HG03565 (cell line): Measurements from ENCODE around the gene MPPED2.
A peak's percentile ranks its signal among the peaks of the same experiment; 100 is the strongest.

Source experiments
- ATAC-seq: cut with Tn5 transposase; IDR thresholded peaks from one replicate; pipeline ENCODE4 v1.9.1; 2021; ENCODE audit warnings: mild to moderate bottlenecking, moderate library complexity; ENCODE audit not compliant: unreplicated experiment

The MPPED2 gene

DNA sequence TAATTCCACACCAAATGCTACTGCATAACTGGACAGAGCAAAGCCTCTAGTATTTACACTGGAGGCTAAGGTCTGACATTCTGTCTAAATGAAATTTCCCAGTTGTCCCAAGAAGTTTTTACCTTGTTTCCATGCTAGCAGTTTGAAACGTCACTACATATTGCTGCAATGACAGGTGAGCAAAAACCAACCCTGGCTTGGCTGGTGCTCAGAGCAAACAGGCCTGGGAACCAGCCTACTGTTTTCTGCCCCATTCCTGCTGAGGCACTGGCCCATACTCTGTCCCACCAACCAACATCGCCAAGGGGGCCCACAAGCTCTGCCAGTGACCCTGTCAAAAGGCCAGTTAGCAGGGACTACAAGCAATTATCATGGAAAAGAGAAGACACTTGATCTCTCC lies 131.1 kb downstream of the MPPED2 start:
- ATAC-seq, result no peak

DNA sequence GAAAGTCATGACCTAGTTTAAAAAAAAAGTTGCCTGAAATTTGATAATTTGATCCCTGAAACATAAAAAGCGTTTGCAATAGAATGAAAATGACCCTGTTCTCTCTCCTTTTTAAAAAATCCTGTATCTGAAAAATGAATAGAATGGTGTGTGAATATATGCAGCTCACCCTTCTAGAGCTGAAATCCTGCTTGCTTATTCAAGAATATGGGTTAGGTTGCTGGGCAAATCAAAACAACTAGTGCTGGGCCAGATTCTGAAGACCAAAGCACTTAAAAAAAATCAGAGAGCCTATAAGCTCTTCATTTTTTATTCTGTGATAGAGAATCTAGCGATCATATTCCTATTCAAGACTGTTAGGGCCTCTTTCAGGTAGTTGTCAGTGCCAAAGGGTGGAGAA lies 131.6 kb downstream of the MPPED2 start:
- ATAC-seq, result no peak

DNA sequence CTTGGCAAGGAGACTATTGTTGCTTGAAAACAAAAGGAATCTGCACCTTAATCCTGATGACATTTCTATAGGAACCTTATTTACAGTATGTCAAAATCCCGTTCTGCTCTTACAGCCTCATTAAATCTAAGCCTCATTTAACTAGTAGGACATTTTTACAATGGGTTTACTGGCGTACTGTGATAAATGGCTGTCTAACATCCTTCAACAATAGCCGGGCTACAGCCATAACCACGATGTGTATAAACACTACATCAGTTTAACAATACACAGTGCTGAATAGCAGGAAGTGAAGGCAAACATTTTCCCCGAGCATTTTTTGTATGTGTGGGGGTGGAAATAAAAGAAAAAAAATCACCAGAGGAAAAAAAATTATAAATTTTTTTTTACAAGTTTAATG lies 132.0 kb downstream of the MPPED2 start:
- no peak for ATAC-seq

DNA sequence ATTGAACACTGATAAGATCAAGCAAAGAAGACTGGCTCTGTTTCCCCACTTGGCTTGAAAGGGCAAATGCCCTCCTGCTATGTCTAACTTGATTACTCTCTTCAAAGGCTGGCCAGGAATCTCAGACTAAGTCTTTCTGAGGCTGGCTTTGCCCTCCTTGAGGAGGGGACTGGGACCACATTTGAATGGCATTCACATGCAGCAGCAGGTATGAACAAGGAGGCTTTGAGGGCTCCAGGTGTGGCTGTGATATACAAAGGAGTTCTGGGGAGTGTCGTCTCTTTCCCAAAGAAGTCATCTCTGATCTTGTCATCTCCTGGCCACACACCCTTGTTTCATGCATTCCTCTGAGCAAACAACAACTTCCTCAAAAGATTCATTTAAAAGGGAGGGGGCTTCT lies 132.4 kb downstream of the MPPED2 start:
- ATAC-seq, result no peak

DNA sequence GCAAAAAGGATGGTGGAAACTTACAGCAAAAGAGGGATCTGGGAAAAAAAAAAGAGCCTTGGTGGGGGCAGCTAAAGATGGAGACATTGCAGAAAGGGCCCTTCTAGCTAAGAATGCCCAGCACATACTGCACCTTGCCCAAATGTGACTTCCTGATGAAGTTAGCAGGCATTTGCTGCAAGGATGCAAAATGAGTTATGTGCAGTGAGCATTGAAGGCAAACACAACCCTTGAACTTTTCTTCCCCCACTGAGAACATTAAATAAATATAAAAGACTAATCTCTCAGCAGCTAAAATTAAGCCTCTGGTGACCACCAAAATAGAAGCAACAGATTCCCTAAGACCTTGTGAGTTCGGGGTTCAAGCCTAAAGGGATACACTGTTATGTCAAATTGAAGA lies 133.3 kb downstream of the MPPED2 start:
- ATAC-seq, result no peak

DNA sequence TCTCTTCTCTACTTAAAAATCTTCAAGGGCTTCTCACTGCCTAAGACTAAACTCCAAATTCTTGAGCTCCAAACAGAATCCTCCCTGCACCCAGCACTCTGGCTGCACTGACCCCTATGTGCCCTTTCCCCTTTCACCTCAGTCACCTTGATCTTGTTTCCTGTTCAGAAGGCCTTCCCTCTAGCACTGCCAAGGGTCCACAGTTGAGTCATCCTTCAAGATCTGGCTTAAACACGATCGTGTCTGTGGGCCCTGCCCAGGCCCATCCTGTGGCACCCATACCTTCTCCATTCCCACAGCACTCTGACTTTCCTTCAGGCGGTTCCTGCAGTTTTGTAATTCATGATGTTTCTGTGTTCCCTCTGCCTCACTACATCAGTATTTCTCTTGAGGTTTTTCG lies 134.0 kb downstream of the MPPED2 start:
- no peak for ATAC-seq

DNA sequence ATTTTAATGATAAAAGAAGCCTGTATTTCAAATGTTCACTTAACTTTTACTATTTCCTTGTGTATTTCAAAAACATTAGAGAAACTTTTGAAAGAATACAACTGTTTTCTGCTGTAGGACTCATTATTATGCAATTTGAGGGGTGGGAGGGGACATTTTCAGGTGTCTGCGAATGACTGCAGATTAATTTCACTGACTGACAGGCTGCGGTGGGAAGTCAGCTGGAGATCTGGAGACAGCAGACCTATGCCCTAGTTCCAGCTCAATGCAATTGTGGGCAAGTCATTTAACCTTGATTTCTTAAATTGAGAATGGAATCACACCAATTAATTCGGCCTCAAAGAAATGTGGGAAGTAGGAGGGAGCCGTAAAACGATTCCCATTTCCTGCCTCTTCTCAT lies 134.5 kb downstream of the MPPED2 start:
- ATAC-seq, result no peak

DNA sequence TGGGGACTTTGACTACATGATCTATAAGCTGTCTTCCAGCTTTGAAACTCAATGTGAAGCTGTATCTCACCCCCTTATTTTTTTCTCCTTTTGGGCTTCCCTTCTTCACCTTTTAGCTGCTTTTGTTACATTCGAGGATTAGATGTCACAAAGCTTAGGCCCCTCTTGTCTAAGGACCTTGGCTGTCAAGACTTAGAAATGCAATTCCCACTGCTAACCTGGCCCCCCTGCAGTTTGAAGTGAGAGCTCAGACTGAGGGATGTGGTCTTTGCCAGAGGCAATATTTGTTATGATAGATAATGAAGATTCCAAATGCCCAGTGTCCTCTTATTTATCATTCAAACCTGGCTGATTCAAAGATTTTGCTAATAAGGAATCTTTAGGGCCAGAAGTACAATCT lies 135.0 kb downstream of the MPPED2 start:
- no peak for ATAC-seq

DNA sequence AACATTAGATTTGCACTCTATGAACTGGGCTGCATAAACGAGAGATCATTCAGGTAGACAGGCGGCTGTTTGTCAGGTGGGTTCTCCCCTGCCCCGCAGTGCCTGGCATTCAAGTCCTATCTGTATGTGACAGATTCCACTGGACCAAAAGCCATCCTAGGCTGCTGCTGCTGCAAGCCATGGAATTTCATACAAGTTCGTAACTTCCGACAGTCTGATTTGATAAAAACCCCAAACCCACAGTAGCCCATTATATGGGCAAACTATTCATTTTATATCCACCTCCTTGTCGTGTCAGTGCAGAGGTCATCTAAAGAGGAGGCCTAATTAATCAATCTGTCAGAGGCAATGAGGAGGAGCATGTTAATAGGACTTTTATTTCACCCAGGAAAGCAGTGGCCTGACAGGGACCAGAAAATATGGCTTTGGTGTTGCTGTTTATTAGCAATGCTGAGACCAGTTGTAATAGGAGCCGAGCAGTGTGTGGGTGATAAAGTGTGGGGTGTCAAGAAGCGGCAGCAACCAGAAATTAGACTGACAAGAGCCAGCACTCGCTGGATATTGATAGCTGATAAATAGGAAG lies 139.0 kb downstream of the MPPED2 start:
- no peak for ATAC-seq

DNA sequence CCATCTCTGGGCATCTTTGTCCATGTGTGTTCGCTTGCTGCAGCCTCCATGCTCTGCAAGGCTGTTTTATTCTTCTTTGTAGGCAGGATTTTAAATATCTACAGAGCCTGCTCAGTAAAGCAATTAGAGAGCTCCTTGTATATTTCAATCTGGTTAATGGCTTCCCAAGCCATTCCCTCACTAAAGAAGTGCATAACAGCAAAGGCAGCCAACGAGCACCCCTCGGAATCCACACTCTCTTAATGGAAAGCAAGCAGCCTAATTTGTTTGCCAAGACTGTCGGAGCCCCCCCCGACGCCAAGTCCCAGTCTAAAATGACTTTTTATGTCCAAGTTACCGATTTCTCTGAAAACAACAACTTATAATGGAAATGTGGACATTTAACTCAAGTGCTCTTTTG lies 139.6 kb downstream of the MPPED2 start:
- ATAC-seq, result no peak

DNA sequence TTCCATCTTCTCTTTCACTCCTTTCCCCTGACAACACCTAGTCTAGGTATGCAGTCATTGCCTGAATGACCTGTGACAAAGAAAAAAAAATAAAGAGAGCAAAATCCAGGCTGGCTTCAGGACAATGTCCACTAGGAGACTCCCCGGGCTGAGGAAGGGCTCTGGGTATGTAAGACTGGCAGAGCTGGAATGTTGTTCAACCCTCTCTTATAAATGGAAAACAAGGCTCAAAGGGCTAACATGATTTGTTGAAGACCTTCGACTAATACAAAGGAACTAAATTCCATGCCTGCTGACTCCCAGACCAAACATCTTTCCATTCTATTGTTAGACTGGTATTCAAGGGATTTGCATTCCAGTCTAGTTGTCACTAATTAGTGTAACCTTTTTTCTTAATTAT lies 141.1 kb downstream of the MPPED2 start:
- no peak for ATAC-seq

DNA sequence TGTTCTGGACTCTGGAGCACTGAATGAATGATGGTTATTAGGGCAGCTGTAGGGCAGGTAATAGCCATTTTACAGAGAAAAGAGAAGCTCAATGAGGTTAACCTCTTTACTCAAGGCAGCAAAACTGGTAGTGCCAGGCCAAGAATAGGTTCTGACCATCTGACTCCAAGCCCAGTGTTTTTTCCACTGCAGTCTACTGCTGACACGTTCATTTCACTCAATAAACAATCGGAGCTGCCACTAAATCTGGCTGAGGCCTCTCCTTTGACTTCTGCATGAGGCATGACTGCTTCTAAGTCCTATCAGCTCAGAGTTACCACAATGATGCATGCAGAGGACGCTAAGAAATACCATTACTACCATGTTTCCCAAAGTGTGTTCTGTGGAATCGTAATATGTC lies 145.6 kb downstream of the MPPED2 start:
- ATAC-seq, result no peak

DNA sequence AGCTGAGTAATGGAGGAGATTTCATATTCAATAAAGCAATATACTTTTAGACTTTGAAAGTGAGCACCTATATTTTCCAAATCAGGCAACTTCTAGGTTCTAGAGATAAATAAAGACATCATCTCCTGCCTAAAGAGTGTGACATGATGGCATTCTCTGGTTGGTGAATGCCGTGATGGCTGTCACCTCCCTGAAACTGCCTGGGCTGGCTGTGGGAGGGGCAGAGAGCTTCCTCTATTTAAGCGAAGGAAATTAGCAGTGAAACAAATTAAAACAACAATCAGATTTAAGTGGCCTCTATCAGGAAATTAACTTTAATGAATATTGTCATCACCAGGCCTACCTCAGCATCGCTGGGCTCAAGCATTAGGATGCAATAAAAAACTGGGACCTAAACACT lies 149.4 kb downstream of the MPPED2 start:
- ATAC-seq, result no peak

DNA sequence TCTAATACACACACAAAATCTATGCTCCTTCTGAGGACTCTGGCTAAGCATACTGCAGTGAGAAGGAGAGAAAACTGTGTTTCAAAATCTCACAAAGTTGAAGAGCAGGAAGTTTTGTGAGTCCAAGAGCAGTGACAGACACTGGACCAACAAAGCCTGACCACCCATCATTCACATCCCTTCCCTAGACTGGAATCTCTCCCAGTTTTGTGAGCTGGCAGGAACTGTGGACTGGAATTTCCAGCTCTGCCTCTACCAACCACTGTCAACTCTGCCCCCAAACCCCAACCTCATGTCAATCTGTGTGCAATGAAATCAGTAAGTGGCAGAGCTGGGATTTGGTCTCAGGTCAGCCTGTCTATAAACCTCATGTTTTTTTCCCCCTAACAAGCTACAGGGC lies 150.7 kb downstream of the MPPED2 start:
- ATAC-seq, result no peak

DNA sequence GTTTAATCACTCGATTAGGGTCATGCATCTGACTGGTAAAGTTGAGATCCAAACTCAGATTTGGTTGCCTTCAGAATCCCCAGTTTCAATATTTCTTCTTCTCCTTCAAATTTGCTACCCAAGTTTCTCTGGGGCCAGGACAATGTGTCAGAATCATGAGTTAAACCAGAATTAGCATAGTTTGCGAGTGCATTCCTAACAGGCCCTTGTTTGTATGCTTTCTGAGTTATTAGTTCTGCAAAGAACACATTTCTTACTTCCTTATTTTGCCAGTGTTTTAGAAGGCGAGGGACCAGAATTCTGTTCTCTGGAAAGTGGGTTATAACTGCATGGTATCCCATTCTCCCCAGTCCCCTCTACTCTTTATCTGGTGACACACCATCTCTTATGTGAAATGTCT lies 151.3 kb downstream of the MPPED2 start:
- no peak for ATAC-seq

DNA sequence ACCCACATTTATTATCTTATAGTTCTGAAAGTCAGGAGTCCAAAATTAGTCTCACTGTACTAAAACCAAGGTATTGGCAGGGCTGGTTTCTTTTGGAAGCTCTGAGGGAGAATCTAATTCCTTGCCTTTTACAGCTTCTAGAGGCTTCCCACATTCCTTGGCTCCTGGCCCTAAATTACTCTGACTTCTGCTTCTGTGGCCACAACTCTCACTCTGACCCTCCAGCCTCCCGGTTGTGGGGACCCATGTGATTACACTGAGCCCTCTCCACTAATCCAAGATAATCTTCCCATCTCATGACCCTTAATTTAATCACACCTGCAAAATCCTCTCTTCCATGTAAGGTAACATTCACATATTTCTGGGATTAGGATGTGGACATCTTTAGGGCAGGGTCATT lies 152.3 kb downstream of the MPPED2 start:
- ATAC-seq, result no peak

DNA sequence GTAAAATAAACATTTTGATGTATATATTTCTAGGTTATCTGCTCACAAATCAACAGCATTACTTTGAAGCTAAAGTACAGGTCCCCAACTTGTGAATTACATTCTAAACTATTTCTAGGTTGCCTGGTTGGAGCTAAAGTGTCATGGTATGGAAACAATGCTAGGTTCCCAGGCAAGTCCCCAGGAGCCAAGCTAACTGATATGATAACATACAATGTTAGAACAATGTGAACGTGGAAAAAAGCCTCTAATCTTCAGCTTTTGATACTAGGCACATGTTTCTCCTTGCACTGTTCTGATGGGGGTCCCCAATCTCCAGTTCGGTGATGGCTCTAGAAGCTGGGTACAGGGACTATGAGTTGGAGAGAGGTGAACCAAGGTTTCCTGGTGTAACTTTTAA lies 153.4 kb downstream of the MPPED2 start:
- no peak for ATAC-seq

DNA sequence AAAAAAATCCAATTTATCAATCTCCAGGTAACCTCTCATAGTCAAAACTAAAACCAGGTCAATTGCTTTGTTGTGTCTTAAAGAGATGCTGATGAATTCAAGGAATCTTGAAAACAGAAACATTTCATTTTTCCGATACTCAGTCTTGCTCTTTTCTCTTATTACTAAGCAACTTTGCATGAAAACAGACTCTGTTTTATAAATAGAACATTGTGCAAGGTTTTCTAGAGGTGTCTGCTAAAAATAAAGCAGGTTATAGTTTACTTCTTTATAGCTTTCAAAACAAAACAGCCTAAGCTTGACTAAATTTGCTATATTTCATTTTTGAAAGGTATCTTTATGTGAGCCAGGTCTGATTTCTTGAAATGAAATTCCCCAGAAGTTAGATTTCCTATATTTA lies 154.0 kb downstream of the MPPED2 start:
- ATAC-seq, result peak; percentile 47

DNA sequence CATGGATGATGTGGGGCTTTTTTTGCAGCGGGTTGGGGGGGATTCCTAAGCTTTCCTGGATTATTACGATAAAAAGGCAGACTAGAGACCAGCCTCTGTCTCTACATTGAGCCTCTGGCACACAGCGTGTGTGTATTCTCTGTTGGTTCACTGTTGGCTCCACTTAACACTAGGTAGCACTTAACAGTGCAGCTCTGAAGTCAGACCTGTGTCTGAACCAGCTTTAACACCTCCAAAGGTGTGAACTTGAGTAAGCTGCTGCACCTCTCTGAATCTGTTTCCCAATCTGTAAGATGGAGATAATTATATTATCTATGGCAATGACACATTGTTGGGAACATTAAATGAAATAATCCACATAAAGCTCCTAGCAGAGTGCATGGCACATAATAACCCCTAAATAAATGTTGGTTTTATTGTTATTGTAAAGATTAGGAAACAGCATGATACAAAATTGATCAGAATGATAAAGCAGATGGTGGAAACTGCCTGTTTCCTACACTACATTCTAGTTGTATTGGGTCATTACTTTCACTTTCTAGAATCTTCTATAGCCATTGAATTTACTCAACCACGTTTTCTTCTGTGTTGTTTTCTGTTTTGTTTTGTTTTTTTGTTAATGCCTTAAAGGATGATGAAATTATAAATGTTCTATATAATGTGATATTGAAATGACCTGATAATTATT lies 154.9 kb downstream of the MPPED2 start:
- ATAC-seq, result no peak

DNA sequence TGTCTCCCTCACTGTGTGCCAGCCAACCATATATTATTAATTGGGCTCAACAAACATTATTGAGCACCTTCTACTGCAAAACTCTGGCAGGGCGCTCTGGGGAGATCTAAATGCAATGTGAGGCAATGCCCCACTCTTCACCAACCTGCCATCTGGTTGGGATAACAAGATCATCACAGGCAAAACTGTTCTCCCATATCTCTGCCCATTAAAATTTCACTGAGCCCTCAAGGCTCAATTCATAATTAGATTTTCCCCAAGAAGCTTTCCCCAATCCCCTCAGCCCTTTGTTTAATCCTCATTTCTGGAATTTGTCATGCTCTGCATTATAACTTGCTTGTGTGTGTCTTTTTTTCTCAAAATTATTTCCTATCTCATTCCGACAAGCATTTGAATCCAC lies 156.6 kb downstream of the MPPED2 start:
- ATAC-seq, result no peak

DNA sequence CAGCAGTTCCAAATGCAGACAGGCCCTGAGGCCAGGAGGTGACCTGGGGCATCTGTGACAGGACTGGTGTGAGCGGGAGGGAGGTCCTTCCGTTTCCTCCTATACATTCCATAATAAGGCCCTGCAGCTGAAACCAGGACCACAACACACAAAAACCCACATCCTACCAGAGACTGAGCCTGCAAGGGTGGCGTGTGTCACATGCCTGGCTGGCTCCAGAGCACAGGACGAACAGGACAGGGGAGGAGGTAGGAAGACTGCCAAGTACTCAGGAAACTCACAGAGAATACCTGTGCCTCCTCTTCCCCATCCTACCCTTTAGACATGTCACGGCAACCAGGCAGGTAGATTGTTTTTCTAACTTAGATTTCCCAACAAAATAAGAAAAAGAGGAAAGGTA lies 159.4 kb downstream of the MPPED2 start:
- no peak for ATAC-seq

DNA sequence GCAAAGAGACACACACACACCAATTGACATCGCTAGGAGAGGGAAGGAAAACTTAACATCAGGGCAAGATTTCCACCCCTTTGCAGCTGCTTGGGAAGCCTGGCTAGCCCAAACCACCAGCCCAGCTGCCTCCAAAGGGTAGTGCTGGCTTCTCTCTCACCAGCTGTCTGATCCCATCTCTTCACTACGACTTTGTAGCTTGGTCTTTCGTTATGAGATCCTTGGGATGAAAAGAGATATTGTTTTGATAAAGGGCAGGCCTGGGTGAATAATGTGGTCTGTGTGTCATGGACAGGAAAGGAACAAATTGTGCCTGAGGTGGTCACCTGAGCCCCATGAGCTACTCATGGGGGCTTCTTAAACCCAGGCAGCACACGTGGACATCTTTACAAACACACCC lies 161.3 kb downstream of the MPPED2 start:
- no peak for ATAC-seq

DNA sequence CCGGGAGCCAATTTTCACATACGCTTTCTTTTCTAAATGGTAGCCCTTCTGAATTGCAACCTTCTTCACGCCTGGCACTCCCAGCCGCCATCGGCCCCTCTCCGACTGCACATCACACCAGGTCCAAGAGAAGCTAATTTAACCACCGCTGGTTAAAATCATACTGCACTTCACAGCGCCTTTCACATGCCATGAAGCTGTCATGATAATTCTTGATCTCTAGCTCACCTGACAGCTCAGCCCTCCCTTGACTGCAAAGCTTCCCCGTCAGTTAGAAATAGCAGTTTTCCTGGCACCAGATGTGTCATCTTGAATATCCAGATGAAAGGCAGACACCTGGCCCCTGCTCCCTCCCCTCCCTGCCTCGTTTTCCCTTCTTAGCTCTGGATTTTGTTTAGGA lies 161.8 kb downstream of the MPPED2 start:
- ATAC-seq, result no peak
